IMR-90 (cell line): ENCODE data around the gene MADD. TPM values are rescaled to one million over a fixed set of nuclear protein-coding genes. Genes with fewer than 3 reads are reported as not detected.

Source experiments
- ATAC-seq: fragments of 200-7000 bp; cut with Tn5 transposase; 2 replicates; pipeline ENCODE4 v1.9.1; 2020; ENCODE audit warnings: low read depth, mild to moderate bottlenecking, moderate library complexity
- BruUV-seq: library from RNA; stranded (reverse); fragments of 400-500 nt; replicated peaks from 2 replicates; lab custom pipeline; 2021; lab: Mats Ljungman, UMichigan
- CTCF ChIA-PET: fragments of 300-600 bp; formaldehyde crosslinking; extraction: SDS; loops from one replicate; lab custom pipeline; 2021; ENCODE audit warnings: antibody characterized with exemption; lab: Yijun Ruan, JAX
- POLR2A ChIA-PET: fragments of 300-600 bp; sonication (Branson Sonifier 250); formaldehyde crosslinking; loops from one replicate; lab custom pipeline; 2022; ENCODE audit warnings: antibody characterized with exemption; ENCODE audit not compliant: unreplicated experiment; lab: Charles Lee
- DNase-seq: peaks from one replicate; pipeline ENCODE4 v3.0.0; 2013
- H2AFZ ChIP-seq: replicated peaks from 2 replicates; pipeline ENCODE3; 2013; ENCODE audit warnings: low read length, mild to moderate bottlenecking; ENCODE audit not compliant: poor library complexity
- H2AK5ac ChIP-seq: 2 replicates; pipeline ENCODE4 v1.6.1; 2013; ENCODE audit warnings: low read depth, low read length, inconsistent platforms
- H2AK9ac ChIP-seq: replicated peaks from 2 replicates; pipeline ENCODE3; 2013; ENCODE audit warnings: mild to moderate bottlenecking, low read depth, low read length, moderate library complexity; ENCODE audit not compliant: poor library complexity
- H2BK120ac ChIP-seq: 2 replicates; pipeline ENCODE4 v1.6.1; 2013; ENCODE audit warnings: low read depth, low read length, inconsistent platforms
- H2BK15ac ChIP-seq: 3 replicates; pipeline ENCODE4 v1.6.1; 2013; ENCODE audit warnings: low read depth, low read length, inconsistent platforms
- H2BK20ac ChIP-seq: 2 replicates; pipeline ENCODE4 v1.6.1; 2013; ENCODE audit warnings: low read depth, mild to moderate bottlenecking, inconsistent platforms, low read length, moderate library complexity
- H2BK5ac ChIP-seq: 2 replicates; pipeline ENCODE4 v1.6.1; 2013; ENCODE audit warnings: mild to moderate bottlenecking, low read depth, low read length, inconsistent platforms; ENCODE audit not compliant: poor library complexity, severe bottlenecking
- H3K14ac ChIP-seq: replicated peaks from 2 replicates; pipeline ENCODE4 v1.6.1; 2013; ENCODE audit warnings: low read depth, low read length, inconsistent platforms
- H3K18ac ChIP-seq: 2 replicates; pipeline ENCODE4 v1.6.1; 2013; ENCODE audit warnings: low read depth, low read length, control low read depth
- H3K23ac ChIP-seq: 2 replicates; pipeline ENCODE4 v1.6.1; 2013; ENCODE audit warnings: low read depth, low read length, inconsistent platforms
- H3K27ac ChIP-seq: 2 replicates; pipeline ENCODE4 v1.5.1; 2013; ENCODE audit warnings: mild to moderate bottlenecking, control low read depth, low read length; ENCODE audit not compliant: insufficient read depth
- H3K27me3 ChIP-seq: 2 replicates; pipeline ENCODE4 v1.6.1; 2013; ENCODE audit warnings: low read length; ENCODE audit not compliant: control insufficient read depth, insufficient read depth
- H3K36me3 ChIP-seq: 2 replicates; pipeline ENCODE4 v1.6.1; 2013; ENCODE audit warnings: low read length, mixed read lengths; ENCODE audit not compliant: control insufficient read depth, insufficient read depth
- H3K4ac ChIP-seq: 2 replicates; pipeline ENCODE4 v1.6.1; 2013; ENCODE audit warnings: low read depth, low read length, inconsistent platforms
- H3K4me1 ChIP-seq: 2 replicates; pipeline ENCODE4 v1.6.1; 2013; ENCODE audit warnings: low read length, mixed read lengths; ENCODE audit not compliant: control insufficient read depth, insufficient read depth
- H3K4me2 ChIP-seq: 2 replicates; pipeline ENCODE4 v1.6.1; 2013; ENCODE audit warnings: low read depth, mild to moderate bottlenecking, control low read depth, low read length, moderate library complexity
- H3K4me3 ChIP-seq: 2 replicates; pipeline ENCODE4 v1.5.1; 2013; ENCODE audit warnings: low read depth, mild to moderate bottlenecking, control low read depth, low read length, moderate library complexity; ENCODE audit not compliant: insufficient read depth
- H3K56ac ChIP-seq: 2 replicates; pipeline ENCODE4 v1.6.1; 2013; ENCODE audit warnings: low read length, inconsistent platforms; ENCODE audit not compliant: insufficient read depth; ENCODE audit errors: extremely low read depth
- H3K79me1 ChIP-seq, 2 experiments: 2 replicates each; pipeline ENCODE4 v1.6.1; 2013; ENCODE audit warnings: low read length in 2 of 2, inconsistent platforms in 1 of 2, low read depth in 1 of 2
- H3K9ac ChIP-seq: 2 replicates; pipeline ENCODE4 v1.6.1; 2013; ENCODE audit warnings: low read depth, low read length, control low read depth
- H3K9me1 ChIP-seq: 2 replicates; pipeline ENCODE4 v1.6.1; 2013; ENCODE audit warnings: low read length, inconsistent platforms; ENCODE audit not compliant: insufficient read depth
- H3K9me3 ChIP-seq: 2 replicates; pipeline ENCODE4 v1.6.1; 2013; ENCODE audit warnings: low read length; ENCODE audit not compliant: control insufficient read depth, insufficient read depth
- H4K20me1 ChIP-seq: 2 replicates; pipeline ENCODE4 v1.6.1; 2013; ENCODE audit warnings: low read length, inconsistent platforms; ENCODE audit not compliant: insufficient read depth
- H4K5ac ChIP-seq: 2 replicates; pipeline ENCODE4 v1.6.1; 2013; ENCODE audit warnings: mild to moderate bottlenecking, low read depth, low read length, control low read depth
- H4K8ac ChIP-seq, 2 experiments: 2 replicates each; pipeline ENCODE4 v1.6.1; 2013; ENCODE audit warnings: low read depth in 2 of 2, low read length in 2 of 2, control low read depth in 1 of 2, inconsistent platforms in 1 of 2
- H4K91ac ChIP-seq: 2 replicates; pipeline ENCODE4 v1.6.1; 2013; ENCODE audit warnings: low read depth, low read length, inconsistent platforms; ENCODE audit not compliant: insufficient read depth
- BHLHE40 ChIP-seq: fragments of 150-350 bp; IDR thresholded peaks from 2 replicates; pipeline ENCODE4 v1.6.1; 2016; ENCODE audit warnings: mild to moderate bottlenecking, low read depth, low read length
- CEBPB ChIP-seq: IDR thresholded peaks from 2 replicates; pipeline ENCODE4 v1.6.1; 2012; ENCODE audit warnings: low read depth, low read length, improper control_type of control experiment
- CHD1 ChIP-seq: IDR thresholded peaks from 2 replicates; pipeline ENCODE4 v1.6.1; 2012; ENCODE audit warnings: low read depth, low read length, improper control_type of control experiment
- CTCF ChIP-seq: conservative IDR thresholded peaks from 2 replicates; pipeline ENCODE4 v1.5.1; 2012; ENCODE audit warnings: mild to moderate bottlenecking, low read depth, low read length, improper control_type of control experiment
- ELK1 ChIP-seq: fragments of 150-350 bp; IDR thresholded peaks from 2 replicates; pipeline ENCODE4 v1.6.1; 2016; ENCODE audit warnings: low read depth, mild to moderate bottlenecking, low read length, moderate library complexity, borderline replicate concordance
- FOS ChIP-seq: fragments of 150-350 bp; IDR thresholded peaks from 2 replicates; pipeline ENCODE4 v1.6.1; 2016; ENCODE audit warnings: low read depth, low read length
- MAFK ChIP-seq: IDR thresholded peaks from 2 replicates; pipeline ENCODE4 v1.6.1; 2012; ENCODE audit warnings: low read depth, low read length, improper control_type of control experiment
- MAZ ChIP-seq: IDR thresholded peaks from 2 replicates; pipeline ENCODE4 v1.6.1; 2012; ENCODE audit warnings: low read depth, mild to moderate bottlenecking, low read length, improper control_type of control experiment, moderate library complexity, borderline replicate concordance
- MXI1 ChIP-seq: IDR thresholded peaks from 2 replicates; pipeline ENCODE4 v1.6.1; 2012; ENCODE audit warnings: low read depth, mild to moderate bottlenecking, low read length, moderate library complexity, borderline replicate concordance
- NFE2L2 ChIP-seq: fragments of 150-350 bp; IDR thresholded peaks from 2 replicates; pipeline ENCODE4 v1.6.1; 2016; ENCODE audit warnings: low read depth, mild to moderate bottlenecking, low read length
- POLR2A ChIP-seq: IDR thresholded peaks from 2 replicates; pipeline ENCODE4 v1.6.1; 2012; ENCODE audit warnings: mild to moderate bottlenecking, low read depth, low read length
- RAD21 ChIP-seq: IDR thresholded peaks from 2 replicates; pipeline ENCODE4 v1.6.1; 2012; ENCODE audit warnings: low read length, improper control_type of control experiment
- RCOR1 ChIP-seq: IDR thresholded peaks from 2 replicates; pipeline ENCODE4 v1.6.1; 2012; ENCODE audit warnings: mild to moderate bottlenecking, low read length, improper control_type of control experiment; ENCODE audit not compliant: insufficient replicate concordance
- RFX5 ChIP-seq: IDR thresholded peaks from 2 replicates; pipeline ENCODE4 v1.8.0; 2012; ENCODE audit warnings: low read depth, mild to moderate bottlenecking, low read length, moderate library complexity
- SMC3 ChIP-seq: fragments of 150-350 bp; IDR thresholded peaks from 2 replicates; pipeline ENCODE4 v1.6.1; 2016; ENCODE audit warnings: low read depth, mild to moderate bottlenecking, antibody characterized with exemption, low read length, moderate library complexity
- USF2 ChIP-seq: fragments of 150-350 bp; IDR thresholded peaks from 2 replicates; pipeline ENCODE4 v1.6.1; 2017; ENCODE audit warnings: mild to moderate bottlenecking, antibody characterized with exemption, low read length, low read depth
- WGBS, 2 experiments: methylation state at CpG; one replicate each; pipeline versions ENCODE4 v1.1.5 to v1.1.7; 2013; ENCODE audit warnings: missing lambda C conversion rate in 2 of 2; ENCODE audit not compliant: insufficient read length in 1 of 2; ENCODE audit errors: extremely low coverage in 2 of 2; 5-methylcytosine and 5-hydroxymethylcytosine counted together
- dilution Hi-C: fragments of 300-500 bp; cut with HindIII; formaldehyde crosslinking; loops from one replicate; pipeline ENCODE4 v1.14.3; 2018; ENCODE audit warnings: low sequenced_read_pairs; ENCODE audit not compliant: unreplicated experiment
- in situ Hi-C: fragments of 300-500 bp; cut with MboI; formaldehyde crosslinking; loops from 3 replicates; pipeline ENCODE4 v1.14.3; 2019; ENCODE audit warnings: low sequenced_read_pairs, inconsistent platforms, mixed read lengths
- intact Hi-C: fragments of 100-400 bp; cut with micrococcal nuclease; formaldehyde crosslinking; loops from 2 replicates; pipeline ENCODE4 v1.10.0; 2022
- polyA plus RNA-seq, 3 experiments: library from polyadenylated mRNA; depleted of rRNA; stranded (reverse); fragments of >200 nt; gene quantifications; 2 replicates each; pipeline ENCODE4 v1.2.3, GENCODE V29; 2012; ENCODE audit warnings: low replicate concordance in 1 of 3
- total RNA-seq: library from RNA; depleted of rRNA; stranded (reverse); fragments of >200 nt; gene quantifications from 2 replicates; pipeline ENCODE4 v1.2.3, GENCODE V29; 2012

The MADD gene
- total and polyA plus RNA-seq, 2 of the 4 experiments (the other 2 are of a cell fraction), result 13.3 to 16.4 TPM

DNA sequence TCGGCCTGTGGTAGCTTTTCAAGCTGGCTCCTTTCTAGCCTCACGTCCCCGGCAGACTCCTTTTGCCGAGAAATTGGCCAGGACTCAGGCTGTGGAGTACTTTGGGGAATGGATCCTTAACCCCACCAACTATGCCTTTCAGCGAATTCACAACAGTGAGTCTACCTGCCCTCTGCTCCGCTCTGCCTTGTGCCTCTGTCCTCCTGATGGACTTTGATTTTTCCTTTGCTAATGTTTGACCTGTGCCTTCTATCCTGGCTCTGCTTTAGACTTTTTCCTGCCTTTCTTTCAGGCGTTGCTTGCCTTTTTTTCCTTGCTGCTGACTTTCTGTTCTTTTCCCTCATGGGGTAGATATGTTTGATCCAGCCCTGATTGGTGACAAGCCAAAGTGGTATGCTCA, 12.5 kb downstream of the MADD start:
- no peaks in the 10 kb centered on the region for H3K27me3 ChIP-seq
- no peak overlapping the region for H3K18ac ChIP-seq
- no peak overlapping the region for H3K9ac ChIP-seq
- H3K4me3 ChIP-seq, result no peak overlapping the region
- H3K79me1 ChIP-seq, result peaks cover 0 to 4% of the 10 kb centered on the region in 2 experiments; a peak in 1 of 4 replicates
- no peak overlapping the region for H2BK20ac ChIP-seq
- no peak overlapping the region for H2AK5ac ChIP-seq
- no peak overlapping the region for H4K8ac ChIP-seq
- ChIA-PET CTCF (no interaction called here), POLR2A (no interaction called here)
- H2BK120ac ChIP-seq, result no peak overlapping the region
- no peak overlapping the region for H2AFZ ChIP-seq
- H2AK9ac ChIP-seq, result peak overlapping the region; percentile 15
- H2BK15ac ChIP-seq, result no peak overlapping the region
- H3K14ac ChIP-seq, result no peak overlapping the region
- BruUV-seq, result no TSS peak
- DNase-seq, result no peak
- H3K4me2 ChIP-seq, result no peak overlapping the region
- no peak overlapping the region for H3K27ac ChIP-seq
- no peak overlapping the region for H4K91ac ChIP-seq
- H3K56ac ChIP-seq, result no peak overlapping the region
- H4K5ac ChIP-seq, result no peak overlapping the region
- in situ Hi-C loops, result no loop called here
- no peaks in the 10 kb centered on the region for H3K4me1 ChIP-seq
- H3K9me1 ChIP-seq, result peaks cover 5% of the 10 kb centered on the region; the same call in 1 of the 2 replicates
- no peak overlapping the region for H3K4ac ChIP-seq
- H4K20me1 ChIP-seq, result no peaks in the 10 kb centered on the region
- ATAC-seq, result no peak
- no peak overlapping the region for H3K23ac ChIP-seq
- no CpG with 5 or more reads among the region's 7 CpGs for WGBS, 2 experiments
- H2BK5ac ChIP-seq, result no peak overlapping the region
- dilution Hi-C loops, result no loop called here
- TF ChIP-seq FOS (no peak), RAD21 (no peak), CEBPB (no peak), MAZ (no peak), NFE2L2 (no peak), POLR2A (no peak), MXI1 (no peak), RCOR1 (no peak), RFX5 (no peak), CTCF (no peak), BHLHE40 (no peak), ELK1 (no peak), SMC3 (no peak), USF2 (no peak), MAFK (no peak), CHD1 (no peak)
- H3K9me3 ChIP-seq, result no peaks in the 10 kb centered on the region
- H3K36me3 ChIP-seq, result peaks cover 63% of the 10 kb centered on the region
- intact Hi-C loops, result no loop called here
